HG03066 (cell line): ENCODE measurements around the gene CSPG4.
"Not testable (repeated sequence)": the region's sequence is repeated elsewhere in the genome, so short reads cannot be mapped to it uniquely, and the experiment has no call there.

Source experiments
- ATAC-seq: cut with Tn5 transposase; IDR thresholded peaks from one replicate; pipeline ENCODE4 v1.9.1; 2021; ENCODE audit warnings: low read depth; ENCODE audit not compliant: unreplicated experiment

CSPG4 gene

GRCh38 chr15:75693028-75693427 is 19.6 kb downstream of the CSPG4 start:
- not testable (repeated sequence) for ATAC-seq

DNA sequence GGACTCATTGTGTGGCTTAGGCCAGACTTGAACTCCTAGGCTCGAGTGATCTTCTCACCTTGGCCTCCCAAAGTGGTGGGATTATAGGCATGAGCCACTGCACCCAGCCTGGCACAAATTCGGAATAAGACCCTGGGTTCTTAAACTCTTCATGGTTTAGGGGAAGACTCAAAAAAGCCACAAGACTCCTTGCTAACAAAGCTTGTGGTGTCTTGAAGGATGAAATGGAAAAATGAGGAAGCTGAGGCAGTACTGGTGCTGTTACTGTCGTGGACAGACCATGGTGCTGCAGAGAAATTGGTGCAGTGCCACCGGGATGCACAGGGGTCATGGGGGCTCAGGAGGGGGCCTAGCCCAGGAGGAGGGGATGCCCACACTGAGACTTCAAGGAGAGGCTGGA is 20.3 kb downstream of the CSPG4 start:
- not testable (repeated sequence) for ATAC-seq

DNA sequence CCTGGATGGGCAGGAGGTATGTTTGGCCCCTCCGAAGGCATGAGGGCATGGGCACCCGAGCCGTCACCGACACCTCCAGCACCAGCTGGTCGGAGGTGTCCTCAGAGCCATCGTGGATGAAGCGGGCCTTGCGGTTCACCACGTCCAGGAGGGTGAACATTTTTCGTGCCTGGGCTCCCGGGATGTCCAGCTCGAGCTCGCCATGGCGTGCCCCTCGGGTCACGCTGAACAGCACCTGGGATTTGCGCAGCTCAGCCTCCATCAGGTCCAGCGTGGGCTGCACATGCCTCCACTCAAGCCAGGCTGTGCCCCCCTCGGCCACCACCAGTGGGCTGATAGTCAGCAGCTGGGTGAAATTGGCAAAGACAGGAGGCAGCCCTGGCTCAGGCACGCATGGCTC is 23.2 kb downstream of the CSPG4 start:
- not testable (repeated sequence) for ATAC-seq

GRCh38 chr15:75688831-75689230 is 23.8 kb downstream of the CSPG4 start:
- ATAC-seq = no peak

- no peak for ATAC-seq
These were observed 24.4 kb downstream of the CSPG4 start for GRCh38 chr15:75688278-75688557.

GRCh38 chr15:75687486-75688277 is 25.0 kb downstream of the CSPG4 start:
- no peak for ATAC-seq

GRCh38 chr15:75686212-75686642 is 26.4 kb downstream of the CSPG4 start:
- not testable (repeated sequence) for ATAC-seq

GRCh38 chr15:75685195-75685594 is 27.5 kb downstream of the CSPG4 start:
- ATAC-seq = no peak

DNA sequence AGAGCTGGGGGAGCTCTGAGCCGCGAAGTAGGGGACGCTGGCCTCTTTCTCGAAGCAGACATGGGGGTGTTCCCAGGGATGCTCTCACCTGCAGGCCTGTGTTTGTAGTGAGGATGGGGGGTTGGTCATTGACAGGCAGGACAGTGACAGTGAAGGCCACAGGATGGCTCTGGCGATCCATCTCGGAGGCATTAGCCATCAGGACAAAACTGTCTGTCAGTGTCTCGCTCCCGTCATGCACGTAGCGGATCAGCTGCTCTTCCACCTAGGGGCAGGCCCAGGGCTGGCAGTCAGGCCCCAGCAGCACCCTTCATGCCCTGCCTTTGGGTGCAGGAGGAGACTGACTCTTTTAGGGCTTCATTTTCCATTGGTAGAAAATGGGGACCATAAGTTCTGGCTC is 28.0 kb downstream of the CSPG4 start:
- no peak for ATAC-seq

DNA sequence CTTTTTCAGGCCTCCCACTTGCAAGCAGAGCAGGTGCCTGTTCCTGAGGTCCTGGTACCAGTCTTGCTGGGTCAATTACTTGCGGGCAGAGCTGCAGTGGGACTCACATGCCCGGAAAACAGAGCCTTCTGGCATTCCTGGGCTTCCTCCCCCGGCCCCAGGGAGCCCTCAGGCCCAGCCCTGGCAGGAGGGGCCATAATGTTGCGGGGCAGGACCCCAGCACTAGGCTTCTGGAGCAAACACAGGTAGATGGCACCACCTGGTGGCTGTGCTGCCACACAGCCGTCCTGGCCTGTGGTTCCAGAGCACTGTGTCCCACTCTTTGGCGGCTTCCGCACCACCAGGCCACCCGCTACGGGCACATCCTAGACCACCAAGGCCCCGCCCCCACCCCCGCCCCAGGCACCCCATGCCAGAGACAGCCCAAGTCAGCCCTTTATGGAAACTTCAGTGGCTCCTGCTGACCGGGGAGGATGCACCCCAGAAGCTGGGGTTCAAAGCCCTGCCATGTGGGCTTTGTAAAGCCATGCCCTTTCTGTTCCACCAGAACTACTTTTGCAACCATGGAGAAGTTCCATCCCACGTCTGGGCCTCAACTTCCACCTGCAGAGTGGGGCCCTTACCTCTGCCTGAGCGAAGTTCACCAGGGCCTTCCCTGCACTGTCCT is 28.9 kb downstream of the CSPG4 start:
- not testable (repeated sequence) for ATAC-seq

DNA sequence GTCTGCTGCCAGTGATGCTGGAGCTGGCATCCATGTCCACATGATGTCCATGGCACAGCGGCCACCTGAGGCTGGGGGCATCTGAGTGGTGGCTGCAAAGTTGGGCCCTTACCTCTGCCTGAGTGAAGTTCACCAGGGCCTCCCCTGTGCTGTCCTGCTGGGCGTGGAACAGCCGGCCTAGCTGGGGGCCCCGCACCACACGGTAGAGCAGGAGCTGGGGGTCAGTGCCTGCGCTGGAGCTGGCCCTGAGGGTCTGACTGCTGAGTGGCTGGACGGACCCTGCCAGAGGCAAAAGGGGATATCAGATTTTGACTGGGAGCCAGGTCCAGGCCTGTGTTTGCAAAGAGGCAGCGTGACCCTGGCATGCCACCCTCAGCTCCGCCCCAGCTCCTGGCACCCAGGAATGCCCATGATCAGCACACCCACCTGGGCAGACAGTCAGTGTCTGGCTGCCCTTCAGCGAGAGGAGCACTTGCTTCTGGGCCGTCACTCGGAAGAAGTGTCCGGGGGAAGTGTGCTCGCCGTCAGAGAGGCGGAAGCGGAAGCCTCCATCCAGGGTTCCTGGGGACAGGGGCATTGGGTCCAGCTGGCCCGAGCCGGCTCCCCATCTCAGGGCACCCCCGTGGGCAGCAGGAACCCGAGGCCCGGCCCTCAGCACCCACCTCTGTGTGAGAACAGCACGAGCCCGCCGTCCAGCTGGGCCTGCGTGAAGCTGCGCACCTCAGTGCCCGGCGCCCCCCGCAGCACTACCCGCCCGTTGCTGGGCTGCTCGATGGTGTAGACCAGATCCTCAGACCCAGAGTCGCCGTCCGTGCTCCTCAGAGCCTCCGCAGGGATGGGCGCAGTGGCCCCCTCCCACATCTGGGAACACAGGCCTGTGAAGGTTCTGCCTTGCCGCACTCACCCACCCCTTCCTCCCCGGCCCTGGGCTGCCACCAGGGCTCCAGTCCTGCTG is 30.2 kb downstream of the CSPG4 start:
- no peak for ATAC-seq

- no peak for ATAC-seq
These were observed 32.5 kb downstream of the CSPG4 start for GRCh38 chr15:75680007-75680789.

GRCh38 chr15:75678324-75678690 is 34.3 kb downstream of the CSPG4 start:
- not testable (repeated sequence) for ATAC-seq

DNA sequence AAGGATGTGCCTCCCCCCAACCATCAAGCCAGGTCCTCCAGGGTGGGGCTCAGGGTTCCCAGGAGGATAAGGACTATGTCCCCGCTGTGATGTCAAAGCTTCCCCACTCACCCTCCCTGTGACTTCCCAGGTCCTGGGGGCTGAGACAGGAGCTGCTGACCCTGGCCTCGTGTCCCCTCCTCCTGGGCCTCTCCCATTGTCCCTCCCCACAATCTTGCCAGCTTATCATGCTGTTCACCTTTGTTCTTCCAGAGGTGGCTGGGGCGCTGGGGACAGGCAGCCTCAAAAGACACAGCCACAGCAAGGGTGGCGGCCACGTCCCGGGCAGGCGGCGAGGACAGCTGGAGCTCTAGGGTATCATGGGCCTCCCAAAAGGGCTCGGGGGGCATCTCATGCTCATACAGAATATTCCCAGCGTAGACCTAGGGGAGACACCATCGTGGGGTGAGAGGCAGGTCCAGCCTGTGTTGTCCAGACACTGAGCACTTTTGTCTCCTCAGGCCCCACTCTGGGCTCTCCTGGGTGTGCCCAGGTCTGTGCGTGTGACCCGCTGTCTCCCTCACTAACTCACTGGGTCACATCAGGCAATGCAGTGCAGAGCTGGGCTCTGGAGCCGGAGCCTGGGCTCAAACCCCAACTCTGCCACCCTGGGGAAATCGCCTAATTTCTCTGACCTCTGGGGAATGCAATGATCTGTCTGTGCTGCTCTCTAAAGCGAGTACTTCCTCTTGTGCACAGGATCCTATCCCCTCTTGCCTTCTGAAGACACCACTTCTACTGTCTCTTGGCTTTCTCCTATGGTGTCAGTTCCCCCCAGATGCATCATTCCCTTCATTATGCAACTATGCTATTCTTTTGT is 35.0 kb downstream of the CSPG4 start:
- ATAC-seq = no peak

- ATAC-seq = no peak
These were observed 35.8 kb downstream of the CSPG4 start for GRCh38 chr15:75676688-75677464.

- no peak for ATAC-seq
These were observed 36.9 kb downstream of the CSPG4 start for GRCh38 chr15:75675579-75676404.

DNA sequence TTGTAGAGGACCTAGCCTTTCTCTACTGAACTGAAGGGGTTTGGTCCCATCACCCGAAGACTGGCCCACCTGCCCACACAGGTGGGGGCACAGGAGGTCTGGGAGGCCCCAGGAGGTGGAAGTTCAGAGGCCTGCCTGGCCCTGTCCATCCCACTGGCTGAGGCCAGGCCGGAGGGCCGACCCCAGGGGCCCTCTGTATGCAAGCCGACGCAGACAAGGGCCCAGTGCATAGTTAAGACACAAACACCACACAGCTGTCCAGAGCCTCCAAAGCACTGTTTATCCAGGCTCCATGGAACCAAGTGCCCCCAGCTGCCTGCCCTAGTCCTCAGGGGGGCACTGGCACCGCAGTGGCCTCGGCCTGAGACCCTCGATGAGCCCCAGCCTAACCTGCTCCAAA is 38.3 kb downstream of the CSPG4 start:
- no peak for ATAC-seq
